ENCODE results near the gene PMEPA1.

DNA sequence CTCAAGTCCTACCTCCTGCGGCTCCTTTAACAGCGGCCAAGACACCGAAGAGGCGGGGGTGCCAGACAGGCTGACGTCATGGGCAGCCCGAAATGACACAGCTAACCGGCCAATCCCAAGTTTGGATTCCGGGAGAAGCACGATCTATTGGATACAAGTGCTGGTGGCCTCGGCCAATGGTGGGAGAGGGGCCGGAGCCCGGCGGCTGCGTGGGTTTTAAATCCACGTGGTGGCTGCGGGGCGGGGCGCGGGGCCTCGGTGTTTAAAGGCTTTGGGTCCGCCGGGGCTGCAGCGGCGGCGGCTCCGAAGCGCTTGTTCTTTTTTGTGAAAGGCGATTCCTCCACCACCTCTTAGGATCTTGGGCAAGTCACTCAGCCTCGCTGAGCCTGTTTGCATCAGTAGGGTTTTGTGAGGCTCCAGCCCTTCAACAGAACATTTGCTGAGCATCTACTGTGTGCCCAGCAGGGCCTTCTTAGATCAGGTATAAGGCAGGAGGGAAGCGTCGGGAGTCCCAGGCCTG lies 8.7 kb upstream of the PMEPA1 start:
- TF ChIP-seq, protein P1, sequence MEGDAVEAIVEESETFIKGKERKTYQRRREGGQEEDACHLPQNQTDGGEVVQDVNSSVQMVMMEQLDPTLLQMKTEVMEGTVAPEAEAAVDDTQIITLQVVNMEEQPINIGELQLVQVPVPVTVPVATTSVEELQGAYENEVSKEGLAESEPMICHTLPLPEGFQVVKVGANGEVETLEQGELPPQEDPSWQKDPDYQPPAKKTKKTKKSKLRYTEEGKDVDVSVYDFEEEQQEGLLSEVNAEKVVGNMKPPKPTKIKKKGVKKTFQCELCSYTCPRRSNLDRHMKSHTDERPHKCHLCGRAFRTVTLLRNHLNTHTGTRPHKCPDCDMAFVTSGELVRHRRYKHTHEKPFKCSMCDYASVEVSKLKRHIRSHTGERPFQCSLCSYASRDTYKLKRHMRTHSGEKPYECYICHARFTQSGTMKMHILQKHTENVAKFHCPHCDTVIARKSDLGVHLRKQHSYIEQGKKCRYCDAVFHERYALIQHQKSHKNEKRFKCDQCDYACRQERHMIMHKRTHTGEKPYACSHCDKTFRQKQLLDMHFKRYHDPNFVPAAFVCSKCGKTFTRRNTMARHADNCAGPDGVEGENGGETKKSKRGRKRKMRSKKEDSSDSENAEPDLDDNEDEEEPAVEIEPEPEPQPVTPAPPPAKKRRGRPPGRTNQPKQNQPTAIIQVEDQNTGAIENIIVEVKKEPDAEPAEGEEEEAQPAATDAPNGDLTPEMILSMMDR (IDR thresholded peaks at IDR 0.05): no peak
- TF ChIP-seq POLR2AphosphoS5 (IDR thresholded peaks at IDR 0.05) (peak; percentile 15 to 81), EP300 (IDR thresholded peaks at IDR 0.05) (no peak)
